NCI-H187 (cell line): ENCODE results near the gene GMEB1.
"Not testable (repeated sequence)": the region's sequence is repeated elsewhere in the genome, so short reads cannot be mapped to it uniquely, and the experiment has no call there.

ENCODE experiments used
- DNase-seq, 2 experiments: peaks; one replicate each; lab custom pipeline; 2025; lab: John Stamatoyannopoulos, UW

The GMEB1 gene, protein sequence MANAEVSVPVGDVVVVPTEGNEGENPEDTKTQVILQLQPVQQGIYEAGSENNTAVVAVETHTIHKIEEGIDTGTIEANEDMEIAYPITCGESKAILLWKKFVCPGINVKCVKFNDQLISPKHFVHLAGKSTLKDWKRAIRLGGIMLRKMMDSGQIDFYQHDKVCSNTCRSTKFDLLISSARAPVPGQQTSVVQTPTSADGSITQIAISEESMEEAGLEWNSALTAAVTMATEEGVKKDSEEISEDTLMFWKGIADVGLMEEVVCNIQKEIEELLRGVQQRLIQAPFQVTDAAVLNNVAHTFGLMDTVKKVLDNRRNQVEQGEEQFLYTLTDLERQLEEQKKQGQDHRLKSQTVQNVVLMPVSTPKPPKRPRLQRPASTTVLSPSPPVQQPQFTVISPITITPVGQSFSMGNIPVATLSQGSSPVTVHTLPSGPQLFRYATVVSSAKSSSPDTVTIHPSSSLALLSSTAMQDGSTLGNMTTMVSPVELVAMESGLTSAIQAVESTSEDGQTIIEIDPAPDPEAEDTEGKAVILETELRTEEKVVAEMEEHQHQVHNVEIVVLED

GRCh38 chr1:28668191-28668955 is at the start of gene GMEB1:
TSS of gene GMEB1 (plus strand) at chr1:28668784. CDS start at chr1:28683613, 14,829 bp downstream.
- peak; percentile 65 to 77 for DNase-seq

GRCh38 chr1:28631713-28632112 is 36.9 kb upstream of the GMEB1 start:
- DNase-seq, result no peak

DNA sequence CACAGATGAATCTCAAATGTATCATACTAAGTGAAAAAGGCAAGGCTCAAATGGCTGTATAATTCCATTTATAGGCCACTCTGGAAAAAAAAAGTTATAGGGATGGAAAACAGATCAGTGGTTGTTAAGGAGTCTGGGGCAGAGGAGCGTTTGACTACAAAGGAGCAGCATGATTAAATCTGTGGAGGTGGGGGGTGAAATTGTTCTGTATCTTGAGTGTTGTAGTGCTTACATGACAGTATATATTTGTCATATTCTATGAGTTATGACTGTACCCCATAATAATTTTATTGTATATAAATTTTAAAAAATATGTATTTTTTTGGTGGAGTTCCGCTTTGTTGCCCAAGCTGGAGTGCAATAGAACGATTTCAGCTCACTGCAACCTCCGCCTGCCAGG is 36.0 kb upstream of the GMEB1 start:
- no peak for DNase-seq

GRCh38 chr1:28640766-28641165 is 27.8 kb upstream of the GMEB1 start:
- DNase-seq, result no peak

DNA sequence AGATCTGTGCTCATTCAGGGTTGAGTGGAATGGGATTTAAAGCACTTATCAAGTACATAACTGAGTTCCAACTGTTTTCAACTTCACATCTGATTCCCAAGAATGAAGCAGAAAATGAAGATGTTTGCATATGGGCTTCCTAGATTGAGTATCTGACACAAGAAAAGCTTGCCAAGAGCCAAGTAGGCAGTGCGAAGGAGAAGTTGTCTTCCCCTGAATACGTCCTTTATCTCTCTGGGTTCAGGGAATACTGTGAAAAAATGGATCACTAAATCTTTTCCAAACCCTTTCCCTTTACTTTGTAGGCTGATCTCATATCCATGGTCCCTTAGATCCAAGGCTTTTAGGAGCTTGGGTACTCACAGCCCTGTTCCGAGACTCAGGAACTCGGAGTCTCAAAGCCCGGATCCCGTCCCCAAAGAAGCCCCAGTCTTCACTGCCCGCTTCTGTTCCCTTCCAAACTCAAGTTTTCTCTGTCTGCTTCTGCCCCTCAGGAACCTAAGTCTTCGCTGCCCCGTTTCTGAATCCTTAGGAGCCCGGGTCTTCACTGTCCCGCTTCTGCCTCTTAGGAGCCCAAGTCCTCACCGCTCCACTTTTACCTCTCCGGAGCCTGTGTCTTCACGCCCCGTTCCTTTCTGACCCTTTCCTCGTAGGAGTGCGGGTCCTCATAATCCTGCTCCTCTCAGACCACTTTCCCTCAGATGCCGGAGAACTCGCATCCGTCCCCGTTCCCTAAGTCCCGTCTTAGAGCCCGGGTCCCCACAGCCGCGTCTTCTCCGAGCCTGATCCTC is 26.3 kb upstream of the GMEB1 start:
- DNase-seq, result no peak

- DNase-seq, result peak; percentile 91 to 95
Measured at GRCh38 chr1:28642847-28643635, 25.5 kb upstream of the GMEB1 start, which contains the start of gene TAF12. TSS of gene TAF12 (minus strand) at chr1:28643067. CDS start at chr1:28622081, 20,986 bp downstream.

DNA sequence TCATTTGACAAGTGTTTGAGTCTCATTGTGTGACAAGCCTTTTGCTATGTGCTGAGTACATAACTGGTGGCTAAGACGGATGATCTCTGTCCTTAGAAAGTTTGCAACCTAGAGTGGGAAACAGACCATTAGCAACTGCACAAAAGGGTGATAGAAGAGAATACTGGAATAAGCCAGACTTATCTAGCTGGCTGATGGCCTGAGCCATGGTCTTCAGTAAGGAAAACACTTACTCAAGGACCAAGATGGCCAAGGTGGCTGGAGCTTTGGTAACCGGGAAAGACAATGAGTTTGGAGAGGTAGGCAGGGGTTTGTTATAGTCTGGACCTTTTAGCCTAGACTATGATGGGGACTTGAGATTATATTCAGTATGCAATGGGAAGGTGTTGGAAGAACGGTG is 24.1 kb upstream of the GMEB1 start:
- no peak for DNase-seq

- DNase-seq, result not testable (repeated sequence)
Measured at GRCh38 chr1:28645406-28645805, 23.2 kb upstream of the GMEB1 start.

DNA sequence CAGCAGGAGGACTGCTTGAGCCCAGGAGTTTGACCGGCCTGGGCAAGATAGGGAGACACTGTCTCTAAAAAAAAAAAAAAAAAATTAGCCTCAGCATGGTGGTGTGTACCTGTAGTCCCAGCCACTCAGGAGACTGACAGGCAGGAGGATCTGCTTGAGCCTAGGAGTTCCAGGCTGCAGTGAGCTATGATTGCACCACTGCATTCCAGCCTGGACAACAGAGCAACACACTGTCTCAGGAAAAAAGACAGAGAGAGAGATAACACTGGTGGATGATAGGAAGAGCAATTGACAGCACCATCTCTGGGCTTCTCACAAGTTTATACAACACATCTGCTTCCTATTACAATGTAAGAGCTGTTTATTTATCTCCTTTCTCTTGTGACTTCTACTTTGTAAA is 22.5 kb upstream of the GMEB1 start:
- DNase-seq, result no peak

- DNase-seq, result peak in 1 of 2 experiments; percentile 85
Measured at GRCh38 chr1:28648008-28648473, 20.5 kb upstream of the GMEB1 start.

DNA sequence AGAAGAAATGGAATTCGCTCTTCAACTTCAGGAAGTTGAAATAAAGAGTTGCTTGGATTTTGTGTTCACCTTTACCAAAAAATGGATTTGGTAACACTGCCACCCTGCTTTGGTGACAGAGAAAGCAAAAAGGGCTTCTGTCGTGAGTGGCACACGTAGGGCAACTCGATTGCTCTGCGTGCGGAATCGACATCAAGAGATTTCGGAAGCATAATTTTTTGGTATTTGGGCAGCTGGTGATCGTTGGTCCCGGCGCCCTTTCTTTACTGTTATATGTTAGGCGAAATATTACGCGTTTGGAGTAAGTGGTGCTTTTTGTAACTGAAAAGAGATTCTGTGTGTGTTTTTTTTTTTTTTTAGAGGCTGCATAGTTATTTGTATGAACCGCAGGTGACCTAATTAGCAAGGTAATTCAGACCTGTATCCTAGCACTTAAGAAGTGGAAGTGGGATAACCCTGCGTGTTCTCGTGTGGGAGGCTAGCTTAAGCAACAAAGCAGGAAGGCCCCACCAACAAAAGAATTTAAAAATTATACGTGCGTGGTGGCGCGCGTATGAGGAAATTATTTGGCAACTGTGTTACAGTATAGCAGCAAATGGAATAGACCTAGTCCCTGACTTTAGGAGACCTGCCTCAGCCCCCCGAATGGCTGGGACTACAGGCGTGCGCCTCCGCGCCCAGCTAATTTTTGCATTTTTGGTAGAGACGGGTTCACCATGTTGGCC is 19.9 kb upstream of the GMEB1 start, which contains the start of gene RNU11:
Gene RNU11, plus strand, starts transcription at position 127 of the 725 bp plus-strand sequence.
- DNase-seq, result peak; percentile 86 to 93

DNA sequence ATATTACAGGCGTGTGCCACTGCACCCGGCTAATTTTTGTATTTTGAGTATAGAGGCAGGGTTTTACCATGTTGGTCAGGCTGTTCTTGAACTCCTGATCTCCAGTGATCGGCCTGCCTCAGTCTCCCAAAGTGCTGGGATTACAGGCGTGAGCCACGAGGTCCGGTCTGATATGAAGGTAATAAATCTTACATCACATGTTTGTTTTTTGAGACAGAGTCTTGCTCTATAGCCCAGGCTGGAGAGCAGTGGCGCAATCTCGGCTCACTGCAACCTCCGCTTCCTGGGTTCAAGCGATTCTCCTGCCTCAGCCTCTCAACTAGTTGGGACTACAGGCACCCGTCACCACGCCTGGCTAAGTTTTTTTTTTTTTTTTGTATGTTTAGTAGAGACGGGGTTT is 15.5 kb upstream of the GMEB1 start:
- DNase-seq, result not testable (repeated sequence)

- DNase-seq, result not testable (repeated sequence)
Measured at GRCh38 chr1:28653870-28654269, 14.7 kb upstream of the GMEB1 start.

GRCh38 chr1:28655448-28656311 is 12.9 kb upstream of the GMEB1 start:
- not testable (repeated sequence) for DNase-seq

DNA sequence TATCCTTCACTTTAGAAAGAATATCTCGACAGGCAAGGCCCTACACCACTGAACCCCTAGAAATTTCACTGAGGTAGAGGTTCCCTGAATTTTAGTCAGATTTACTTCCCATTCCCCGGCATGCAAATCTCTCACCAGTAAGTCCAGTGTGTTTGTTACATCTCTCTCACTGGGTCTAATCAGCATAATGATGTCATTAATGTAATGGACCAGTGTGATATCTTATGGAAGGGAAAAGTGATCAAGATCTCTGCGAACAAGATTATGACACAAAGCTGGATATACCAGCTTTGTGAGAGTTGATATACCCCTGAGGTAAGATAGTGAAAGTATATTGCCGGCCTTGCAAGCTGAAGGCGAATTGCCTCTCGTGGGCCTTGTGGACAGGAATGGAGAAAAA is 12.2 kb upstream of the GMEB1 start:
- no peak for DNase-seq

- no peak for DNase-seq
Measured at GRCh38 chr1:28663871-28664470, 4.6 kb upstream of the GMEB1 start.

- DNase-seq, result no peak
Measured at GRCh38 chr1:28666806-28667205, 1.8 kb upstream of the GMEB1 start.

DNA sequence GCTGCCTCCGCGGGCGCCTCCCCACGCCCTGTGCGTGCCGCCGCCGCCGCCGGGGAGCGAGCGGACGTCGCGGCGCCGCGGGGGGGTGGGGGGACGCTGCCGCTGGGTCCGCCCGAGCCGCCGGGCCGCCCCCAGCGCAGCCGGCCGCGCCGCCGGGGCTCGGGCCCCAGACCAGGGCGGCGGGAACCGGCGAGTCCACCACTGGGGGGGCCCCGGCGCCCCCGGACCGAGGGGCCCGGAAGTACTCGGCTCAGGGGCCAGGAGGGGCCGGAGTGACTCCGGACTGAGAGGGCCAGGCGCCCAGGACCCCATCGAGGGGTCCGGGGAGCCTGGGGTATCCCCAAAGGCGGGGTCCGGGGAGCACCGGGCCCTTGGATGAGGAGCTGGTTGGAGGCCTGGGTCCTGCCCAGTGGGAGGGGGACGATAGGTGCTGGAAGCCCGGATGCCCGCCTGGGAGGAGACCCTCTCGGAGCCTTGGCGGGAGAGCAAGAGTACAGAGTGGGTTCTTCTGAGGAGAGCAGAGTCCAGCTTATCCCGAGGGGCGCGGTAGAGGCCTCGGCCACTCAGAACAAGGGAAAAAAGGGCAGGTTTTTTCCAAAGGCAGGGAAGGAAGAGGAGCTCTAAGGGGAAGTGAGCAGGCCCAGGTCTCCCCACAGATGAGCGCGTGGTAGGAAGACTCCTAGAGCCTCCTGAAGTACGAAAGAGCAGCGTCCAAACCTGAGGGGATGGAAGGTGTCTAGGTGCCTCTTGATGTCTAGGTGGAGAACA is 556 bp downstream of the GMEB1 start:
- DNase-seq, result peak; percentile 50 to 77
